Large intestine (tissue), 3 donors: ENCODE measurements around the gene SLC12A2. TPM values are rescaled to one million over a fixed set of nuclear protein-coding genes. Genes with fewer than 3 reads are reported as not detected.

Experiments
- DNase-seq, 2 donors: peaks; one replicate each; pipeline versions ENCODE4 v3.0.0 to v3.0.0-alpha.2; 2013
- H3K27ac ChIP-seq: one replicate; pipeline ENCODE4 v1.5.1; 2013; ENCODE audit warnings: low read length
- H3K27me3 ChIP-seq: 2 replicates; pipeline ENCODE4 v1.6.1; 2013; ENCODE audit warnings: low read length; ENCODE audit not compliant: control insufficient read depth, insufficient read depth
- H3K36me3 ChIP-seq: 2 replicates; pipeline ENCODE4 v1.6.1; 2013; ENCODE audit warnings: low read length; ENCODE audit not compliant: control insufficient read depth, insufficient read depth
- H3K4me1 ChIP-seq: one replicate; pipeline ENCODE4 v1.6.1; 2013; ENCODE audit warnings: low read length; ENCODE audit not compliant: control insufficient read depth, insufficient read depth
- H3K4me3 ChIP-seq: one replicate; pipeline ENCODE4 v1.5.1; 2013; ENCODE audit warnings: low read length
- H3K9me3 ChIP-seq: one replicate; pipeline ENCODE4 v1.6.1; 2013; ENCODE audit warnings: mild to moderate bottlenecking, low read depth, low read length, moderate library complexity; ENCODE audit not compliant: control insufficient read depth
- WGBS: methylation state at CpG from one replicate; pipeline ENCODE4 v1.1.5; 2013; ENCODE audit warnings: low lambda C conversion rate; ENCODE audit not compliant: insufficient coverage; 5-methylcytosine and 5-hydroxymethylcytosine counted together
- polyA plus RNA-seq: library from polyadenylated mRNA; unstranded; fragments of 120-200 nt; gene quantifications from one replicate; pipeline ENCODE4 v1.2.1, GENCODE V29; 2013

SLC12A2 gene
- polyA plus RNA-seq, 1 donor: 86.8 TPM

GRCh38 chr5:128156521-128156920, 73.0 kb downstream of the SLC12A2 start:
- Histone ChIP-seq H3K9me3 (no peaks in the 10 kb centered on the region), H3K4me1 (peaks cover 3% of the 10 kb centered on the region), H3K27ac (peak overlapping the region; percentile 62), H3K27me3 (no peaks in the 10 kb centered on the region), H3K4me3 (no peak overlapping the region), H3K36me3 (peaks cover 24% of the 10 kb centered on the region)
- WGBS: no CpG with 5 or more reads among the region's 3 CpGs
- DNase-seq: peak; percentile 61 to 83

DNA sequence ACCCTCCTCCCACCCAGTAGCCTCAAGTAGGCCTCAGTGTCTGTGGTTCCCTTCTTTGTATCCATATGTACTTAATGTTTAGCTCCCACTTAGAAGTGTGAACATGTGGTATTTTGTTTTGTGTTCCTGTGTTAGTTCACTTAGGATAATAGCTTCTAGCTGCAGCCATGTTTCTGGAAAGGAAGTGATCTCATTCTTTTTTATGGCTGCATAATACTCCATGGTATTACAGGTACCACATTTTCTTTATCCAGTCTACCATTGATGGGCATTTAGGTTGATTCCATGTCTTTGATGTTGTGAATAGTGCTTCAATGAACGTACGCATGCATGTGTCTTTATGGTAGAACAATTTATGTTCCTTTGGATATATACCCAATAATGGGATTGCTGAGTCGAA, 74.8 kb downstream of the SLC12A2 start:
- Histone ChIP-seq H3K9me3 (no peaks in the 10 kb centered on the region), H3K4me1 (peaks cover 3% of the 10 kb centered on the region), H3K36me3 (peaks cover 32% of the 10 kb centered on the region), H3K27ac (no peak overlapping the region), H3K27me3 (no peaks in the 10 kb centered on the region), H3K4me3 (no peak overlapping the region)
- DNase-seq: no peak
- no CpG with 5 or more reads among the region's 3 CpGs for WGBS

DNA sequence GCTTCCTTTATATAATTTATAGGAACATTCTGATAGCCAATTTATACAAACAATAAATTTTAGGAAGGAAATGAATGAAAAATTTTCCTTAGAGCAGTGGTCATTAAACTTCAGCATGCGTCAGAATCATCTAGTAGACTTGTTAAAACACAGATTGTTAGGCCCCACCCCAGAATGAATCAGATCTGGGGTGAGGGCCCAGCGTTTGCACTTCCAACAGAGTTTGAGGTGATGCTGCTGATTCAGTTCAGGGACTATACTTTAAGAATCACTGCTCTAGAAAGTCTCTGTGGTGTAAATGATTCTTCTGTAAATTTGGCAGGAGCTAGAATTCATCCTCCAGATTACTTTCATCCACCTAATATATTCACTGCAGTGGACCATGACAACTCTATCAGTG, 80.4 kb downstream of the SLC12A2 start:
- no peaks in the 10 kb centered on the region for H3K4me1 ChIP-seq
- WGBS: no CpG with 5 or more reads among the region's 2 CpGs
- DNase-seq: no peak
- H3K9me3 ChIP-seq: no peaks in the 10 kb centered on the region
- no peak overlapping the region for H3K4me3 ChIP-seq
- no peaks in the 10 kb centered on the region for H3K27me3 ChIP-seq
- no peak overlapping the region for H3K27ac ChIP-seq
- H3K36me3 ChIP-seq: peaks cover 25% of the 10 kb centered on the region

DNA sequence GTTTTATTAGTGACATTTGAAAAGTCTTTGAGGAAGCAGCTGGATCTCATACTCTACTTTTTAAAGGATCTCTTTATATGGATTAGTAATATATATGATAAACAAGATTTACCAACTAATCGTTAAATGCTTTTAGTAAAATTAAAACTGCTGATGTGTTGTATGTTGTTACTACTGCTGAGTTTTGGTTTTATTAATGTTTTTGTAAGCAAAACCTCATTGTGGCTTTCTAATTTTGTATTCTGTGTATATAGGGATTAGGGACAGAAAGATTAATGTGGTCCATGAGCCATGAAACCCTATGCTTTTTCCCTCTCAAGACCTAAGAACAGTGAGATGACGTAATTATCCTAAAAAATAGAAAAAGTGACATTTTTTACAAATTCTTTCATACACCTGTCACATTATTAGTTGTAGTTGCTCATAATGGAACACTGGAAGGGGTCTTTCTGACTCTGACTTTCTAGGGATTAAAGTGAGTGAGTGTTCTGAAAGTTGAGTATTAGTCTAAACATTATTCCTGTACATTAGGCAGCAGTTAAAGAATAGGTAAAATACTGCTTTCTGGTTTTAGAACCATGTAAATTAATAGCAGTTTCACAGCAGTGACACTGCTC, 85.9 kb downstream of the SLC12A2 start:
- Histone ChIP-seq H3K27ac (no peak overlapping the region), H3K27me3 (no peaks in the 10 kb centered on the region), H3K9me3 (no peaks in the 10 kb centered on the region), H3K36me3 (peaks cover 9% of the 10 kb centered on the region), H3K4me3 (no peak overlapping the region), H3K4me1 (no peaks in the 10 kb centered on the region)
- 83% methylated on average over 2 of the region's 2 CpGs for WGBS
- DNase-seq: no peak

DNA sequence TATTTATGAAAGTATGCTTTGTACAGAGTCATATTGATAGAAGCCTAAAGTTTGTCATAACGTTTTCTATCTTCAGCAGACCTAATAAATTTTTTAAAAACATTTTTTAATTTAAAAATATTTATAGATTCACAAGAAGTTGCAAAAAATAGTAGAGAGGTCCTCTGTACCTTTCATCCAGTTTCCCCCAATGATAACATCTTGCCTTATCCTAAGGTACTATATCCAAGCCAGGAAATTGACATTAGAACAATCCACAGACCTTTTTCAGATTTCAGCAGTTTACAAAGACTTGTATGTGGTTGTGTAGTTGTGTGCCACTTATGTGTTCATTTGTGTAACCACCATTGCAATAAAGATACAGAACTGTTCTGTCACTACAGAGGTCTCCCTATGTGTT, 88.5 kb downstream of the SLC12A2 start:
- Histone ChIP-seq H3K4me3 (no peak overlapping the region), H3K27me3 (no peaks in the 10 kb centered on the region), H3K4me1 (no peaks in the 10 kb centered on the region), H3K27ac (no peak overlapping the region), H3K36me3 (peaks cover 12% of the 10 kb centered on the region), H3K9me3 (no peaks in the 10 kb centered on the region)
- 86% methylated on average over 1 of the region's 1 CpG for WGBS
- no peak for DNase-seq

GRCh38 chr5:128174951-128175350, 91.4 kb downstream of the SLC12A2 start:
- Histone ChIP-seq H3K9me3 (no peaks in the 10 kb centered on the region), H3K36me3 (peaks cover 19% of the 10 kb centered on the region), H3K4me3 (no peak overlapping the region), H3K27me3 (no peaks in the 10 kb centered on the region), H3K27ac (no peak overlapping the region), H3K4me1 (no peaks in the 10 kb centered on the region)
- 100% methylated on average over 2 of the region's 2 CpGs for WGBS
- no peak for DNase-seq

- Histone ChIP-seq H3K4me3 (no peak overlapping the region), H3K27me3 (no peaks in the 10 kb centered on the region), H3K36me3 (peaks cover 15% of the 10 kb centered on the region), H3K9me3 (no peaks in the 10 kb centered on the region), H3K4me1 (peaks cover 8% of the 10 kb centered on the region), H3K27ac (no peak overlapping the region)
- no CpG with 5 or more reads among the region's 2 CpGs for WGBS
- DNase-seq: no peak
These were observed 108.8 kb downstream of the SLC12A2 start for GRCh38 chr5:128192368-128192767.

DNA sequence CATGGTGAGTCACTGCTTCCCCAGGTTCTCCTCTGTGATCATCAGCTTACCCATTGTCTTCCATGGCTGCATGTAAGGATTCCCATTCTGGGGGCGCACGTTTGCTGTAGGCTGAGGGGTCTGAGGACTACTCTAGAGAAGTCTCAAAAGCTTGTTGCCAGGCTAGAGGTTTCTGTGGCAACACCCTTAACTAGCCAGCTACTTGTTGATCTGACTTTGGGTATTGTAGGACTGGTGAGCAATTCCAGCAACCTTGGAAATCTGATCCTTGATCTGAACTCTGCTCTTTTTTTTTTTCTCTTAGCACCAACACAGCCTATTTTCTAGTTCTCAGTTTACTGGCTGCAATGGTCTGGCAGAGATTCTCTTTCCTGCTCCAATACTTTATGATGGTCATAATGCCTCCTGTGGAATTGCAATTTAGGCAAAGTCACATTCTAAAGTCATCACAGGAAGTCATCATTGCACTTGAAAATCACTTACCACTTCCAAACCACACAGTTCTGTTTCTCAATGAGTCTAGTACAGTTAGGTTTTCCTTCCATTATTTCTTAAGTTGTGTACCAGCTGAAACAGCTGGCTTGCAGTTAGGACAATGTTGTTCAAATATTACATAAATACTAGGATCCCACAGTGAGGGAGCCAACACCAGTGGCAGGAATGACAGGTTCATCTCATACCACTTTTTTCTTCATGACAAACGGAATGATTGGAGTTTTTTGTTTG, 110.3 kb downstream of the SLC12A2 start:
- Histone ChIP-seq H3K27me3 (no peaks in the 10 kb centered on the region), H3K36me3 (peaks cover 17% of the 10 kb centered on the region), H3K4me1 (peaks cover 20% of the 10 kb centered on the region), H3K4me3 (no peak overlapping the region), H3K27ac (no peak overlapping the region), H3K9me3 (no peaks in the 10 kb centered on the region)
- WGBS: no CpG with 5 or more reads among the region's 3 CpGs
- DNase-seq: no peak

DNA sequence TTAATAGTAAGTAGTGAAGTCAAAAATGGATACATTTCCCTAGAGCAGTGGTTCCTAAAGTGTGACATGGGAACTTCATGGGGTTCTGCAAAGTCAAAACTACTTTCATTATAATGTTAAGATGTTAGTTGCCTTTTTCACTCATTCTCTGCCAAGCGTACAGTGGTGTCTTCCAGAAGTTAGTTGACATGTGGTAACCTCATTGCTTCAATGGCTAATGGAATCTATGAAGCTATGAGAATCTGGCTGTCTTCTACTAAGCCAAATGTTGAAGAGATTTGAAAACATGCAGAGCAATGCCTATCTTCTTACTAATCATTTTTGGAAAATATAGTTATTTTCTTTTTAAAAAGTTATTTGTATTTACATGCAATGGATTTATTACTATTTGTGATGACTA, 111.8 kb downstream of the SLC12A2 start:
- WGBS: 100% methylated on average over 1 of the region's 1 CpG
- no peak for DNase-seq
- H3K4me1 ChIP-seq: peaks cover 34% of the 10 kb centered on the region

GRCh38 chr5:128196080-128196479, 112.5 kb downstream of the SLC12A2 start:
- H3K9me3 ChIP-seq: no peaks in the 10 kb centered on the region
- peaks cover 42% of the 10 kb centered on the region for H3K4me1 ChIP-seq
- no peak overlapping the region for H3K27ac ChIP-seq
- peaks cover 12% of the 10 kb centered on the region for H3K36me3 ChIP-seq
- 69% methylated on average over 2 of the region's 2 CpGs for WGBS
- H3K27me3 ChIP-seq: no peaks in the 10 kb centered on the region
- DNase-seq: no peak
- no peak overlapping the region for H3K4me3 ChIP-seq

More for the DNA sequence above, 111.8 kb downstream of the SLC12A2 start:
- Histone ChIP-seq H3K27ac (no peak overlapping the region), H3K36me3 (peaks cover 14% of the 10 kb centered on the region), H3K9me3 (no peaks in the 10 kb centered on the region), H3K27me3 (no peaks in the 10 kb centered on the region), H3K4me3 (no peak overlapping the region)

DNA sequence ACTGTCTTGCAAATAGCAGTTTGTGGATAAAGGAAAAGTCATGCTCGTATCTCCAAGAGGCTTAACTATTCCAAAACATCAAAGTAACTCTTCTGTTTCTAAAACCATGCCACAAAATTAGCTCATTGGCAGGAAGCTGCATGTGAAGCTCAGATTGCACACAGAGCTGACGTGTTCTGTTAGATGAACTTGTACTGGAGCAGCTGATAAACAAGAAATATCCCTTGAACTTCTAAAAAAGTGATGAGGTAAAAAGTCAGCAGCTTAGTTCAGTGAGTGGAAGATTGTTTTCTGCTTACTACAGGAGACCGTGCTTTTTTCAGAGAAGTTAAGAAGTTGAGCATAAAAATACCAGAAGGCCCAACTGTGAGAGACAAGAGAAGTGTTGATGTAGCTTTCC, 113.2 kb downstream of the SLC12A2 start:
- peak in 1 of 2 donors; percentile 24 for DNase-seq
- peaks cover 11% of the 10 kb centered on the region for H3K36me3 ChIP-seq
- WGBS: no CpG with 5 or more reads among the region's 3 CpGs
- no peaks in the 10 kb centered on the region for H3K27me3 ChIP-seq
- no peaks in the 10 kb centered on the region for H3K9me3 ChIP-seq
- H3K4me3 ChIP-seq: no peak overlapping the region
- peak overlapping the region; percentile 50 for H3K27ac ChIP-seq
- peaks cover 43% of the 10 kb centered on the region for H3K4me1 ChIP-seq
